ENCODE data around the gene FRMPD4. TPM values are rescaled to one million over a fixed set of nuclear protein-coding genes. Genes with fewer than 3 reads are reported as not detected.

The FRMPD4 gene
- total RNA-seq, 1 donor from 2014 or later, result 0.22 TPM

DNA sequence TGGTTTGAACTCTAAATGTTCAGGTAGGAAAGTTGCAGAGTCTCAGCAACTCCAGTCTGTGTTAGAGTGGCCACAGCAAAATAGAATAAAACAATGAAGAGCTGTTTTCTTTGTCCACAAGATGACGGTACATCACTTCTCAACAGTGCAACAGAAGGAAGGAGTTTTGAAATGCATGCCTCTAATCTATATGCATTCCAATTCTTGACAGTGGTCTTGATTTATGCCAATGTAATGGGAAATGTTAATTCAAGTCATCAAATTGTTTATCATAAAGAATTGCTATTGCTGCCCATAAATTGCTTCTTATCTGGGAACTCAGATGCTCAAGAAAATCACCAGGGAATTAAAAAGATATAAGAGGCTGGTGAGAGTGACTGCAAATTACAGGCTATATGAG is 457.4 kb downstream of the FRMPD4 start:
- TF ChIP-seq, protein P1, sequence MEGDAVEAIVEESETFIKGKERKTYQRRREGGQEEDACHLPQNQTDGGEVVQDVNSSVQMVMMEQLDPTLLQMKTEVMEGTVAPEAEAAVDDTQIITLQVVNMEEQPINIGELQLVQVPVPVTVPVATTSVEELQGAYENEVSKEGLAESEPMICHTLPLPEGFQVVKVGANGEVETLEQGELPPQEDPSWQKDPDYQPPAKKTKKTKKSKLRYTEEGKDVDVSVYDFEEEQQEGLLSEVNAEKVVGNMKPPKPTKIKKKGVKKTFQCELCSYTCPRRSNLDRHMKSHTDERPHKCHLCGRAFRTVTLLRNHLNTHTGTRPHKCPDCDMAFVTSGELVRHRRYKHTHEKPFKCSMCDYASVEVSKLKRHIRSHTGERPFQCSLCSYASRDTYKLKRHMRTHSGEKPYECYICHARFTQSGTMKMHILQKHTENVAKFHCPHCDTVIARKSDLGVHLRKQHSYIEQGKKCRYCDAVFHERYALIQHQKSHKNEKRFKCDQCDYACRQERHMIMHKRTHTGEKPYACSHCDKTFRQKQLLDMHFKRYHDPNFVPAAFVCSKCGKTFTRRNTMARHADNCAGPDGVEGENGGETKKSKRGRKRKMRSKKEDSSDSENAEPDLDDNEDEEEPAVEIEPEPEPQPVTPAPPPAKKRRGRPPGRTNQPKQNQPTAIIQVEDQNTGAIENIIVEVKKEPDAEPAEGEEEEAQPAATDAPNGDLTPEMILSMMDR (conservative IDR thresholded peaks at IDR 0.05), result no peak
- DNase-seq (ENCODE audit: extremely low spot score, unreplicated experiment), result no peak
- Mint-ChIP-seq H3K4me3 (no peak overlapping the region), H3K9me3 (no peaks in the 10 kb centered on the region), H3K27ac (no peak overlapping the region), H3K36me3 (no peaks in the 10 kb centered on the region), H3K4me1 (ENCODE audit: unreplicated experiment) (no peaks in the 10 kb centered on the region), H3K27me3 (no peaks in the 10 kb centered on the region)

DNA sequence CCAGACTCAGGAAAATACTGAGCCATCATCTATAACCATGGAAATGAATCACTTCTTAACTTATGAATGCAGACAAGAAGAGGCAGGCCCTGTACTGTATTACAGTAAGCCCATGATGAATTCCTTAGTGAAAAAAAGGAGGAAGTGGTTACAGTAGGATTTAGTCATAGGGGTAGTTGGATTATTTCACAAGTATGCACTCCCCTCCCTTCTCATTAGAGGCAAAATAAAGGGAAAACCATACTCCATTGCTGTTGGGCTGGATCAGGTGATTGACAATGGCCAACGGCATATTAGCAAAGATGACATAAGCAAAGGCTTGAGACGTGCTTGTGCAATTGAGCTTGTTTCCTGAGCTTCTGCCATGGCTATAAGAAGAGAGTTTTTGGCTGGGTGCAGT is 471.8 kb downstream of the FRMPD4 start:
- no peaks in the 10 kb centered on the region for H3K27me3 Mint-ChIP-seq
- no peak overlapping the region for H3K4me3 Mint-ChIP-seq
- H3K27ac Mint-ChIP-seq, result no peak overlapping the region
- TF ChIP-seq, protein P1 (conservative IDR thresholded peaks at IDR 0.05), result no peak
- DNase-seq (ENCODE audit: extremely low spot score, unreplicated experiment), result no peak
- H3K36me3 Mint-ChIP-seq, result no peaks in the 10 kb centered on the region
- H3K9me3 Mint-ChIP-seq, result peaks cover 4% of the 10 kb centered on the region
- no peaks in the 10 kb centered on the region for H3K4me1 Mint-ChIP-seq (ENCODE audit: unreplicated experiment)

DNA sequence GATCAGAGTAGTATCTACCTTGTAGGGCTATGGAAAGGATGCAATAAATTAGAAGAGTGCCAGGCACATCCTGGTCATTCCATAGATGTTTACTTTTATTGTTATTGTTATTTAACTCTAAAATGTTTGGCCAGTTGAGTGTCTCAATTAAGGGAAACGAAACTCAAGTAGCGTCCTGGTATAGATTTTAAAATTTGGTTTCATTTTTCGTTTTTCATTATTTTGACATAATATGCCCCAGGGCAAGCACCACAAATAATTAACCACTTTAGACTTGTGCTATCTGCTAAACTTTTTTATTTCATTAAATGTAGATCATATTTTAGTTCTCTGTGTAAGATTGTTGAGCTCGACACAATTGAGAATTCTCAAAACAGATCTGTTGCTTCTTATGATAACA is 473.2 kb downstream of the FRMPD4 start:
- H3K36me3 Mint-ChIP-seq, result no peaks in the 10 kb centered on the region
- no peak overlapping the region for H3K4me3 Mint-ChIP-seq

DNA sequence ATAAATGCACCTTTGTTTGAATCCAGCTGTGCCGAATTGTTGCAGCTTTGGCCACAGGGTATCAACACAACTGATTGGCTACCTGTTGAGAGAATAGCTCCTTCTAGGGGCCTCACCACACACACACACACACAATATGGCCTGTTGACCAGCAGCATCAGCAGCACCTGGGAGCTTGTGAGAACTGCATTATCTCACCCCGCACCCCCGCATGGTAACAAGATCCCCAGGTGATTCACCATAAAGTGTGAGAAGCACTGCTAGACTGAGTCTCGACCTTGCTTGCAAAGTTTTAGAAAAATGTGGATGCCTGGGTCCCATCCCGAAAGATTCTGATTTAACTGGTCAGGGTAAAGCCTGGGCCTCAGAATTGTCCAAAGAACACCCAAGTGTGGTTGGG is 476.0 kb downstream of the FRMPD4 start:
- no peaks in the 10 kb centered on the region for H3K4me1 Mint-ChIP-seq (ENCODE audit: unreplicated experiment)
- no peak overlapping the region for H3K4me3 Mint-ChIP-seq
- H3K9me3 Mint-ChIP-seq, result peaks cover 4% of the 10 kb centered on the region
- TF ChIP-seq, protein P1 (conservative IDR thresholded peaks at IDR 0.05), result no peak
- H3K36me3 Mint-ChIP-seq, result no peaks in the 10 kb centered on the region
- DNase-seq (ENCODE audit: extremely low spot score, unreplicated experiment), result no peak
- no peaks in the 10 kb centered on the region for H3K27me3 Mint-ChIP-seq
- no peak overlapping the region for H3K27ac Mint-ChIP-seq

More for the DNA sequence above, 473.2 kb downstream of the FRMPD4 start:
- H3K4me1 Mint-ChIP-seq (ENCODE audit: unreplicated experiment), result no peaks in the 10 kb centered on the region
- TF ChIP-seq, protein P1 (conservative IDR thresholded peaks at IDR 0.05), result no peak
- H3K9me3 Mint-ChIP-seq, result peaks cover 4% of the 10 kb centered on the region
- H3K27ac Mint-ChIP-seq, result no peak overlapping the region
- no peaks in the 10 kb centered on the region for H3K27me3 Mint-ChIP-seq
- DNase-seq (ENCODE audit: extremely low spot score, unreplicated experiment), result no peak

DNA sequence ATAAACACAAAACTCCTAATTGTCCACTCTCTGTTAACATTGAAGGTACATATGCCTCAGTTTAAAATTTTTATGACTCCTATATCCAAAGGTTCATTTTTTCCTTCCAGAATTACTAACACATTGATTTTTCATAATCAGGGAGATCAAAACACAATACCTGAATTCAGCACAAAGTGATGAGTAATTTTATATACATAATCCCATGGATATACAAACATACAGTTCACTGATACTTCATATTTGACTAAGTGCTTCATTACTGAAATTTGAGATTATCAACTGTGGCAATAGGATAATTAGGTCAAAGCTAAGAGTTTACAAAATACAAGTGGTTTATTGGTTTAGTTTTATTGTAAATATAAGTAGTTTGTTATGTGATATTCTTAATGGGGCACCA is 476.8 kb downstream of the FRMPD4 start:
- peaks cover 2% of the 10 kb centered on the region for H3K9me3 Mint-ChIP-seq

More for the DNA sequence above, 476.8 kb downstream of the FRMPD4 start:
- no peaks in the 10 kb centered on the region for H3K27me3 Mint-ChIP-seq
- no peaks in the 10 kb centered on the region for H3K36me3 Mint-ChIP-seq
- no peak overlapping the region for H3K4me3 Mint-ChIP-seq
- TF ChIP-seq, protein P1 (conservative IDR thresholded peaks at IDR 0.05), result no peak
- no peak overlapping the region for H3K27ac Mint-ChIP-seq
- H3K4me1 Mint-ChIP-seq (ENCODE audit: unreplicated experiment), result no peaks in the 10 kb centered on the region
- DNase-seq (ENCODE audit: extremely low spot score, unreplicated experiment), result no peak

Measured in type B pancreatic cell (in vitro differentiated cells).